Measurements from ENCODE around the gene NXN.
"Not testable (repeated sequence)": the region's sequence is repeated elsewhere in the genome, so short reads cannot be mapped to it uniquely, and the experiment has no call there.

Gene NXN

GRCh38 chr17:855569-855968 is 124.0 kb downstream of the NXN start:
- no peak for DNase-seq

- not testable (repeated sequence) for DNase-seq
Observed at GRCh38 chr17:852850-853249, 126.7 kb downstream of the NXN start.

GRCh38 chr17:852349-852748 is 127.2 kb downstream of the NXN start:
- no peak for DNase-seq

GRCh38 chr17:851924-852323 is 127.7 kb downstream of the NXN start:
- DNase-seq = no peak

- DNase-seq = no peak
Observed at GRCh38 chr17:850851-851763, 128.5 kb downstream of the NXN start.

GRCh38 chr17:850086-850850 is 129.3 kb downstream of the NXN start:
- DNase-seq = no peak

- no peak for DNase-seq
Observed at GRCh38 chr17:848402-848801, 131.2 kb downstream of the NXN start.

- DNase-seq = no peak
Observed at GRCh38 chr17:846901-847843, 132.4 kb downstream of the NXN start.

GRCh38 chr17:841313-841712 is 138.3 kb downstream of the NXN start:
- DNase-seq = no peak

GRCh38 chr17:838486-838885 is 141.1 kb downstream of the NXN start:
- DNase-seq = no peak

GRCh38 chr17:836151-836550 is 143.4 kb downstream of the NXN start:
- DNase-seq = no peak

- DNase-seq = not testable (repeated sequence)
Observed at GRCh38 chr17:835721-836120, 143.9 kb downstream of the NXN start.

- no peak for DNase-seq
Observed at GRCh38 chr17:835263-835662, 144.3 kb downstream of the NXN start.

GRCh38 chr17:834136-834535 is 145.4 kb downstream of the NXN start:
- no peak for DNase-seq

- no peak for DNase-seq
Observed at GRCh38 chr17:830950-831349, 148.6 kb downstream of the NXN start.

GRCh38 chr17:830381-830780 is 149.2 kb downstream of the NXN start:
- DNase-seq = no peak

- DNase-seq = not testable (repeated sequence)
Observed at GRCh38 chr17:829614-830013, 150.0 kb downstream of the NXN start.

GRCh38 chr17:828761-829160 is 150.8 kb downstream of the NXN start:
- DNase-seq = no peak

- DNase-seq = no peak
Observed at GRCh38 chr17:826778-827177, 152.8 kb downstream of the NXN start.

GRCh38 chr17:825216-825615 is 154.4 kb downstream of the NXN start:
- DNase-seq = no peak

GRCh38 chr17:824378-824777 is 155.2 kb downstream of the NXN start:
- no peak for DNase-seq

- DNase-seq = no peak
Observed at GRCh38 chr17:823501-823902, 156.1 kb downstream of the NXN start.

- no peak for DNase-seq
Observed at GRCh38 chr17:819251-819650, 160.3 kb downstream of the NXN start.
